ENCODE results near the gene S100PBP.

GRCh38 chr1:32859915-32860314, 42.5 kb downstream of the S100PBP start:
- no peak for TF ChIP-seq CTCF (IDR thresholded peaks at IDR 0.05)
- no peak for TF ChIP-seq POLR2A (IDR thresholded peaks at IDR 0.05)
